ENCODE results near the gene GIGYF2.

Gene GIGYF2

GRCh38 chr2:232761301-232761907 is 64.3 kb downstream of the GIGYF2 start:
- peak in 1 of 2 experiments; percentile 13 for DNase-seq

DNA sequence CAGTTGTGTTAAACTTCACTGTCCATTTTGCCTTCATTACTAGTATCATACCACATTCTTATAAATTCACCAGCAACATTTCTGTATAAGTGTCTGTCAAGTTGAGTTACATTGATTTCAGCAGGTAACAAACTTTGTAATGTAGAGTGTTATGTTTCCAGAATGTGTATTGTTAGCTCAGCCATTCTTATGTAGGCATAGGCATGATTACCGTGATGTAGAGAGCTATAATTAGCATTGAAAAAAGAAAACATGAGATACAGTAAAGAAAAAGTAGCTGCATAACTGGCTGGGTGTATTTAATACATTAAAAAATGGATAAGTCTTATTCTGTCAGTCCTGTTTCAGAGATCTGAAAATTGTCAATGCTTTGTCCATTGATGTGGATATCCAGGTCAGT is 70.7 kb downstream of the GIGYF2 start:
- DNase-seq: no peak

GRCh38 chr2:232770207-232770606 is 73.1 kb downstream of the GIGYF2 start:
- no peak for DNase-seq

GRCh38 chr2:232771870-232772269 is 74.7 kb downstream of the GIGYF2 start:
- no peak for DNase-seq

DNA sequence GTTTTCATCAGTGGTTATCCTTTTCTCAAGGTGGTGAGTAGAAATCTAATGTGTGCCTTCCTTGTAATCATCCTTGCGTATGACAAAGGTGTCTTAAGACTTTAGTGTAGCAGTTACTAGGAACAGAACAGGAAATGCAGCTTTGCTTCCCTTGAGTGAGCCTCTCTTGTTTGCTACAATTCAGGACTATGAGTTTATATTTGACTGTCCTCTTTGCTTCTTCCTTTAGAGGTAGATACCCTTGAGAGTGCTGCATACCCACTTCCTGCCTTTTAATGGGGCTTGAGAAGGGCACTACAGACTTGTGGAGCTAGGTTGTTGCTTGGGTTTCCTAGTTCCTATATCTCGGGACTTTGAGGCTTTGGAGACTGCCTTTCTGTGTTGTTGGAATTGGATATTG is 75.4 kb downstream of the GIGYF2 start:
- DNase-seq: no peak

GRCh38 chr2:232773815-232774214 is 76.7 kb downstream of the GIGYF2 start:
- no peak for DNase-seq

DNA sequence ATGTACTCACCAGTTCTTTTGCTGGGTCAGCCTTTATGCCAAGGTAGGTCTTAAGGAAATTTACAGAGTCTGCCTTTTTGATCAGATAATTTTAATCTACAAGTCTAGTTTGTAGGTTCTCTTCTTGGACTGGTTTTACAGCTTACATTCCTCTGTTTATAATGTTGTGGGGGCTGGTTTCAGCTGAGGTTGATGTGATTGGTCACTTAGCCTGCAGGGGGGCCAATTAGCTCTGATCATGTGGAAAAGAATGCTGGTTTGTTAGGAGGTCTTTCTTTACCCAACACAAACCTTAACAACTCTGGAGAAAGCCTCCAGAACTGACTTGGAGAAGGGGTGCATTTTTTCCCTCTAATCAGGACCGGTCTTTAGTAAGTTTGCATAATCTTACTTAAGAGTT is 79.3 kb downstream of the GIGYF2 start, which contains the start of gene KCNJ13:
Gene KCNJ13 (minus strand): TSS at position 131 of the 400 bp plus-strand sequence. CDS start 5,203 bp downstream, outside the sequence.
- no peak for DNase-seq

GRCh38 chr2:232777276-232777675 is 80.1 kb downstream of the GIGYF2 start:
- no peak for DNase-seq

DNA sequence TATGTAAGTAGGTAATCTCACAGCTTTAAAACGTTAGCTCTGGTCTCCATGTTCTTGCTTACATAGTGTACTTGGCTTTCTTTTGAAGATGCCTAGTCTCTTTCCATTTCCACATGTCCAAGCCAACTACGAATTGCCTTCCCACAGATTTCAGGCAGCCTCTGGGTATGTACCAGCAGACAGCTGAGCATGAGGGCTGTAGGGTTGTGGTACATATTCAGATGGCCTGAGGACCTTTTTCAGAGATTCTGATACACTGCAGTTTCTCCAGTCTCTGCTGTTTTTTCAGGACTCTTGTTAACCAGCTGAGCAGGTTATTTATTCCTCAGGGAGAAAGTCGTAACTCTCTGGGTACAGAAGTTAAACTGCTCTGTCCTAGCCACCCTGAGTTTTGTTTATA is 82.3 kb downstream of the GIGYF2 start:
- no peak for DNase-seq

- no peak for DNase-seq
These were observed 82.8 kb downstream of the GIGYF2 start for GRCh38 chr2:232779934-232780333.

GRCh38 chr2:232781765-232782164 is 84.6 kb downstream of the GIGYF2 start:
- no peak for DNase-seq

DNA sequence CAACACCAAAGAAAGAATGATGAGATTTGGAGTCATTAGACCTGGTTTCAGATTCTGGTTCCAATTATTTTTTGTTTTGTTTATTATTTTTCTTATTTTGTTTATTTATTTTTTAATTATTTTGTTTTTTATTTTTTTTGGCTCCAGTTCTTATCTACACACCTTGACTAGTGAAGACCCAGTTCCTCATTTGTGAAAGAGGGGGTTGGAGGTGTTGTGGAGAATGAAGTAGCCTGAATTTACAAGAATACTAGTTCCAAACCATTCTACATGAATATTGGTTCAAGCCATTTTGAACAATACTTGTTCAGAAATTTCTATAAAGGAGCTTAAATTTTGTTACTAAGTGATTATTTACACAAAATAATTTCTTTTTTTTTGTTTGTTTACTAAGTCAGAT is 86.1 kb downstream of the GIGYF2 start:
- DNase-seq: no peak

GRCh38 chr2:232787806-232788205 is 90.7 kb downstream of the GIGYF2 start:
- DNase-seq: no peak

DNA sequence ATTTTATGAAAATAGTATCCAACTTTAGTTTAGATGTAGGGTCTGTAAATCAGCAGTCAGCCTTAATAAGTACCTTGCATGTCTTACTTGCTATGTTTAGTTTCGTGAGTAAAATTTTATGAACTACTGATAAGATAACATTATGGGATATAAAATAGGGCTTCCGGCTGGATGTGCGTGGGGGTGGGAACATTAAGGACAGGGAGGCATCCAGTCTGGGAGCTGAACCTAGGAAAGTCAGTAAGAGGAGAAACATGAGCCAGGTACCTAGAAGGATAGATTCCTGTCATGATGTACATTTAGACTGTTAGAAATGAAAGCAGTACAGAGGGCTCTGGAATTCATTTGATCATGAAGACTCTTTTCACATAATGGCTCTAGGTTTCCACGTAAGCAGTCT is 92.0 kb downstream of the GIGYF2 start:
- DNase-seq: no peak

- DNase-seq: no peak
These were observed 94.4 kb downstream of the GIGYF2 start for GRCh38 chr2:232791518-232791917.

DNA sequence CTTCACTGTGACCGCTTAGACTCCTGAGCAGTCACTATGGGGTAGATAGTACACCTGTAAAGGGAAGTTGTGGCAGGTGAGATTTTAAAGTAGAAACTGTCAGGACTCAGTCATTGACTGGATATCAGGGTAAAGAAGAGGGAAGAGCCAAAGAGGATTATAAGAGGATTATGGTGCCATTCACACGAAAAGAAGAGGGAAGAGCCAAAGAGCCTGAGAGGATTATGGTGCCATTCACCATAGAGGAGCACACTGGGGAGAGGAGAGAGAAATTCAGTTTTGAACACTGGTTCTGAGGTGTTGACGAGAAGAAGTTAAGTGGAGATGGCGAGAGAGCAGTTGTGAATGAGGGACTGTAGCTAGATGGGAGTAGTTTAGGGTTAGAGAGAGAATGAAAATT is 96.1 kb downstream of the GIGYF2 start:
- DNase-seq: no peak

- DNase-seq: no peak
These were observed 97.8 kb downstream of the GIGYF2 start for GRCh38 chr2:232794981-232795380.

DNA sequence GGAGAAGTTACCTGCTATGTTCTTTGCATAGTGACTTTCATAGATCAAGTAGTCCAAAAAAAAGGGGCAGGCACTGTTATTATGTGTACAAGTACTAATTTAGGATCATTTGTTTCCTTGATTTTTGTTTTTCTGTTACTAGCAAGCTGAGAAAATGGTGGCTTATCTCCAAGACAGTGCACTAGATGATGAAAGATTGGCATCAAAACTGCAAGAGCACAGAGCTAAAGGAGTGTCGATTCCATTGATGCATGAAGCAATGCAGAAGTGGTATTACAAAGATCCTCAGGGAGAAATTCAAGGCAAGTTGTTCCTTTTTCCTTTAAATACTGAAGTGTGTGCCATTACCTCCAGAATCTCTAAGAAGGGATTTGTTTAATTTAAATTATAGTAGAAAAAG is 98.8 kb downstream of the GIGYF2 start:
- no peak for DNase-seq

DNA sequence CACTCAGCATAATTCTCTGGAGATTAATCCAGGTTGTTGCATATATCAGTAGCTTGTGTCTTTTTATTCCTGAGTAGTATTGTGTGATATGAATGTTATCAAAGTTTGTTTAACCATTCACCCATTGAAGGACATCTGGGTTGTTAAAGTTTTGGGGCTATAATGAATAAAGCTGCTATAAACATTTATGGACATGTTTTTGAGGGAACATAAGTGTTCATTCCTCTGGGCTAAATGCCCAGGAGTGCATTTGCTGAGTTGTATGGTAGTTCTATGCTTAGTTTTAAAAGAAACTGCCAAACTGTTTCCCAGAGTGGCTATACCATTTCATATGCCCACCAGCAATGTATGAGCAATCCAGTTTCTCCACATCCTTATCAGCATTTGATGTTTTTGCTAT is 101.1 kb downstream of the GIGYF2 start:
- DNase-seq: no peak

GRCh38 chr2:232800166-232800565 is 103.0 kb downstream of the GIGYF2 start:
- DNase-seq: no peak

GRCh38 chr2:232802091-232802490 is 105.0 kb downstream of the GIGYF2 start:
- no peak for DNase-seq

GRCh38 chr2:232809349-232810124 is 112.4 kb downstream of the GIGYF2 start:
- DNase-seq: no peak

DNA sequence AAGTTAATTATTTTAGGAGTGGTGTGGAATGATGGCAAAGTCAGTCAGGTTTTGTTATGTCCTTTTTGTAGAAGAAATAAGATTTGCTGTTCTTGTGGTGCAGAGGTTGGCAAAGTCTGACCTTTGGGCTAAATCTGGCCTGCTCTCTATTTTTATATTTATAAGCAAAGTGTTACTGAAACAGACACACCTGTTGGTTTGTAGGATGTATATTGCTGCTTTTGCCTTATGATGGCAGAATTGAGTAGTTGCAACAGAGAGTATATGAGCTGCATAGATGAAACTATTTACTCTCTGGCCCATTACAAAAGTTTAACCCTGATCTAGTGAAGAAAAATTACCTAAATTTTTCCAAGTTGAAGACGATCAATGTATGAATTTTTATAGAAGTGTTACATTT is 113.3 kb downstream of the GIGYF2 start:
- no peak for DNase-seq

- no peak for DNase-seq
These were observed 118.4 kb downstream of the GIGYF2 start for GRCh38 chr2:232815569-232815968.

- no peak for DNase-seq
These were observed 119.5 kb downstream of the GIGYF2 start for GRCh38 chr2:232816657-232817056.

All from NCI-H1930 (cell line).